ENCODE results near the gene LXN.

Gene LXN

GRCh38 chr3:158658889-158659288 lies 13.6 kb downstream of the LXN start:
- no peak overlapping the region for H3K4me3 ChIP-seq (ENCODE audit: low read length)
- no peak for DNase-seq (ENCODE audit: low read depth)
- TF ChIP-seq, protein P1, sequence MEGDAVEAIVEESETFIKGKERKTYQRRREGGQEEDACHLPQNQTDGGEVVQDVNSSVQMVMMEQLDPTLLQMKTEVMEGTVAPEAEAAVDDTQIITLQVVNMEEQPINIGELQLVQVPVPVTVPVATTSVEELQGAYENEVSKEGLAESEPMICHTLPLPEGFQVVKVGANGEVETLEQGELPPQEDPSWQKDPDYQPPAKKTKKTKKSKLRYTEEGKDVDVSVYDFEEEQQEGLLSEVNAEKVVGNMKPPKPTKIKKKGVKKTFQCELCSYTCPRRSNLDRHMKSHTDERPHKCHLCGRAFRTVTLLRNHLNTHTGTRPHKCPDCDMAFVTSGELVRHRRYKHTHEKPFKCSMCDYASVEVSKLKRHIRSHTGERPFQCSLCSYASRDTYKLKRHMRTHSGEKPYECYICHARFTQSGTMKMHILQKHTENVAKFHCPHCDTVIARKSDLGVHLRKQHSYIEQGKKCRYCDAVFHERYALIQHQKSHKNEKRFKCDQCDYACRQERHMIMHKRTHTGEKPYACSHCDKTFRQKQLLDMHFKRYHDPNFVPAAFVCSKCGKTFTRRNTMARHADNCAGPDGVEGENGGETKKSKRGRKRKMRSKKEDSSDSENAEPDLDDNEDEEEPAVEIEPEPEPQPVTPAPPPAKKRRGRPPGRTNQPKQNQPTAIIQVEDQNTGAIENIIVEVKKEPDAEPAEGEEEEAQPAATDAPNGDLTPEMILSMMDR (conservative IDR thresholded peaks at IDR 0.05; ENCODE audit: low read depth, low read length), result no peak

- H3K4me3 ChIP-seq (ENCODE audit: low read length), result no peak overlapping the region
- DNase-seq (ENCODE audit: low read depth), result no peak
- TF ChIP-seq, protein P1 (conservative IDR thresholded peaks at IDR 0.05; ENCODE audit: low read depth, low read length), result no peak
Measured at GRCh38 chr3:158652463-158652862, 20.0 kb downstream of the LXN start.

DNA sequence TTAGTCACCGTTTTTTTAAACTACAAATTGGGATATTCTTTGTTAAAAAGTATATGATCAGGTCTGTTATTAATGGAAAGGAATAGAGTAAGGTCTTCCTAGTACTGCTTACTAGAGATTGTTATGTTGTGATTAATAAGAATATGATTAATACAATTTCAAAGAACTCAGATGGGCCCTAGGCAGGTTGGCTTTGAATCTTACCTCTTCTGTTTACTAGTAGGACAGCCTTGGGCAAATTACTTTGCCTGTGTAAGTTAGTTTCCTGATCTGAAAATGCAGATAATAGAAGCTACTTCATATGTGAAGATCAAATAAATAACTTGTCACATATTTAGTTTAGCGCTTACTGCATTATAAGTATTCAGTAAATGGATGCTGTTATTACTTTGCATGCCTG lies 21.3 kb downstream of the LXN start:
- TF ChIP-seq, protein P1 (conservative IDR thresholded peaks at IDR 0.05; ENCODE audit: low read depth, low read length), result no peak
- no peak overlapping the region for H3K4me3 ChIP-seq (ENCODE audit: low read length)
- DNase-seq (ENCODE audit: low read depth), result no peak

GRCh38 chr3:158649791-158650190 lies 22.7 kb downstream of the LXN start:
- H3K4me3 ChIP-seq (ENCODE audit: low read length), result no peak overlapping the region
- TF ChIP-seq, protein P1 (conservative IDR thresholded peaks at IDR 0.05; ENCODE audit: low read depth, low read length), result no peak
- no peak for DNase-seq (ENCODE audit: low read depth)

DNA sequence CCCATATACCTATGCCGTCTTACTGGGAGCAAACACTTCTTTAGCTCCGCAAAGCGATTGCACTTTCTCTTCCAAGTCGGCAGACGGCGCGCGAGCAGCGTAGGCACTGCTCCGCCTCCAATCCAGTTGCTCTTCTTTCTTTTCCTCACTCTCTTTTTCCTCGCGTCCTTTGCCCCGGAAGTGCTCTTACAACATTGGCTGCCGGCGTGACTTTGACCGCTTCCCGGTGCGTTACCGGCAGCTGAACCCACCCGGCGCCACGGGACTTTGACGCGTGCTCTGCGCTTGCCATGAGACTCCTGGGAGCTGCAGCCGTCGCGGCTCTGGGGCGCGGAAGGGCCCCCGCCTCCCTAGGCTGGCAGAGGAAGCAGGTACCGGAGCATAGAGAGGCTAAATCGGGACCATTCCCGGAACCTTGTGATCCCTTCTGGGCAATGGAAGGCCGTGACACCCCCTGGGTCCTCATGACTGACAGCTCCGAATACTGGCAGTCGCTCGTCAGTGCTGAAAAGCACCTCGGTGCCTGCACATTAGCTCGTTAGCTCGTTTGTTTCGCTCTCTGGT lies 28.0 kb downstream of the LXN start, which contains the start of gene GFM1:
Gene GFM1, plus strand, starts transcription at position 183 of the 564 bp plus-strand sequence. Its CDS starts 108 bp downstream, at position 291.
- TF ChIP-seq, protein P1 (conservative IDR thresholded peaks at IDR 0.05; ENCODE audit: low read depth, low read length), result peak; percentile 94
- H3K4me3 ChIP-seq (ENCODE audit: low read length), result peak within 1 kb of the TSS; percentile 99
- DNase-seq (ENCODE audit: low read depth), result peak; percentile 82

GRCh38 chr3:158642474-158643210 lies 29.8 kb downstream of the LXN start:
- DNase-seq (ENCODE audit: low read depth), result no peak
- TF ChIP-seq, protein P1 (conservative IDR thresholded peaks at IDR 0.05; ENCODE audit: low read depth, low read length), result no peak

GRCh38 chr3:158642005-158642404 lies 30.4 kb downstream of the LXN start:
- no peak overlapping the region for H3K4me3 ChIP-seq (ENCODE audit: low read length)
- DNase-seq (ENCODE audit: low read depth), result no peak
- TF ChIP-seq, protein P1 (conservative IDR thresholded peaks at IDR 0.05; ENCODE audit: low read depth, low read length), result no peak

More at GRCh38 chr3:158642474-158643210, 29.8 kb downstream of the LXN start:
- no peak overlapping the region for H3K4me3 ChIP-seq (ENCODE audit: low read length)
